LNCaP clone FGC (cell line): ENCODE measurements around the gene METTL15.
A peak's percentile ranks its signal among the peaks of the same experiment; 100 is the strongest.
"Not testable (repeated sequence)": the region's sequence is repeated elsewhere in the genome, so short reads cannot be mapped to it uniquely, and the experiment has no call there.

Experiments used
- DNase-seq: peaks from one replicate; pipeline ENCODE4 v3.0.0-alpha.2; 2011; ENCODE audit warnings: low read depth
- H3K4me3 ChIP-seq: 2 replicates; pipeline ENCODE4 v1.5.1; 2011; ENCODE audit warnings: mild to moderate bottlenecking, low read depth, low read length, control low read depth
- TF ChIP-seq, protein P1 (sequence below): IDR thresholded peaks from 2 replicates; pipeline ENCODE4 v1.5.1; 2012; ENCODE audit warnings: mild to moderate bottlenecking; ENCODE audit not compliant: control insufficient read depth, insufficient read depth; ENCODE audit errors: extremely low read depth

METTL15 gene, protein sequence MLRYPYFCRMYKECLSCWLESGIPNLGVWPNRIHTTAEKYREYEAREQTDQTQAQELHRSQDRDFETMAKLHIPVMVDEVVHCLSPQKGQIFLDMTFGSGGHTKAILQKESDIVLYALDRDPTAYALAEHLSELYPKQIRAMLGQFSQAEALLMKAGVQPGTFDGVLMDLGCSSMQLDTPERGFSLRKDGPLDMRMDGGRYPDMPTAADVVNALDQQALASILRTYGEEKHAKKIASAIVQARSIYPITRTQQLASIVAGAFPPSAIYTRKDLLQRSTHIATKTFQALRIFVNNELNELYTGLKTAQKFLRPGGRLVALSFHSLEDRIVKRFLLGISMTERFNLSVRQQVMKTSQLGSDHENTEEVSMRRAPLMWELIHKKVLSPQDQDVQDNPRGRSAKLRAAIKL

DNA sequence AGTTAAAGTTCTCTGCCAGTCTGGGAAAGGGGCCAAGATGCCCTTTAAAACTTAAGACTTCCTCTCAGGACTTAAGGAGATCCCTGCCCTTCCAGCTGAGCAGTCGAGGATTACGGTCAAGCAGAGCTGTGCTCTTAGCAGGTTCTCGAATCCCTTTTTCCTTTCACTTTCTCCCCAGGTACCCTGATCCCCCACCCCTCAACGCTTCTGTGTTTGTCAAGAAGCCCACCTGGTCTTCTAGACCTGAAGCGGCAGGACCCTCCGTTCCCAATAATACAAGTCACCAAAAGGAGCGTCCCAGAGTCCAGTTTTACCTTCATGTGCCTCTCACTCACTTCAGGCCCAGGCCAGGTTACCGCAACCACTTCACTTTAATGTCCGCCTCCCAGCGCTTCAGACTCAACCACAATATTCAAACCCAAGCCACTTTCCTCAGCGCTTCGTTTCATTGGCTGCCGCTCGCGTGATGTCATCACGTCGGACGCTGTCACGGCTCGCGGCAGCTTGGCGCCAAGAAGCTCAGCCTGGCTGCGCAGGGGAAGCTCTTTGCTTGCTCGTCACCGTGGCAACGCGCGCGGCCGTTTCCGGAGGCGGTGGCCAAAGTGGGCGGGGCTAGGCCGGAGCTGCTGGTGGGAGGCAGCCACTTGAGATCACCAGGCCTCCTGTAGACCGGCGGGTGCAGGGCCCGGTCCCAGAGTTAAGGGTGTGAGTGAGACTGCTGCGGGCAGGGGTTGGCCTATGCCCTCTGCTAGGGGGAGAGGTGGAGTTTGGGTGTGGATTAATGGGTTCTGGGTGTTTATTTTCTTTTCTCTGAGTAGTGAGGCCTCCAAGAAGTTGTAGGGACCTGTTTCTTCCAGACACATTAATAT lies at the start of gene METTL15, which contains the start of gene KIF18A:
Gene METTL15 (plus strand): TSS at position 639 of the 869 bp plus-strand sequence. CDS start 4,947 bp downstream, outside the sequence.
Gene KIF18A (minus strand): TSS at position 407 of the 869 bp plus-strand sequence. CDS start 10,209 bp downstream, outside the sequence.
- TF ChIP-seq, protein P1, sequence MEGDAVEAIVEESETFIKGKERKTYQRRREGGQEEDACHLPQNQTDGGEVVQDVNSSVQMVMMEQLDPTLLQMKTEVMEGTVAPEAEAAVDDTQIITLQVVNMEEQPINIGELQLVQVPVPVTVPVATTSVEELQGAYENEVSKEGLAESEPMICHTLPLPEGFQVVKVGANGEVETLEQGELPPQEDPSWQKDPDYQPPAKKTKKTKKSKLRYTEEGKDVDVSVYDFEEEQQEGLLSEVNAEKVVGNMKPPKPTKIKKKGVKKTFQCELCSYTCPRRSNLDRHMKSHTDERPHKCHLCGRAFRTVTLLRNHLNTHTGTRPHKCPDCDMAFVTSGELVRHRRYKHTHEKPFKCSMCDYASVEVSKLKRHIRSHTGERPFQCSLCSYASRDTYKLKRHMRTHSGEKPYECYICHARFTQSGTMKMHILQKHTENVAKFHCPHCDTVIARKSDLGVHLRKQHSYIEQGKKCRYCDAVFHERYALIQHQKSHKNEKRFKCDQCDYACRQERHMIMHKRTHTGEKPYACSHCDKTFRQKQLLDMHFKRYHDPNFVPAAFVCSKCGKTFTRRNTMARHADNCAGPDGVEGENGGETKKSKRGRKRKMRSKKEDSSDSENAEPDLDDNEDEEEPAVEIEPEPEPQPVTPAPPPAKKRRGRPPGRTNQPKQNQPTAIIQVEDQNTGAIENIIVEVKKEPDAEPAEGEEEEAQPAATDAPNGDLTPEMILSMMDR: 0 out of 2 replicates have a peak, but pooled peaks have one; percentile 2
- DNase-seq: peak; percentile 94

DNA sequence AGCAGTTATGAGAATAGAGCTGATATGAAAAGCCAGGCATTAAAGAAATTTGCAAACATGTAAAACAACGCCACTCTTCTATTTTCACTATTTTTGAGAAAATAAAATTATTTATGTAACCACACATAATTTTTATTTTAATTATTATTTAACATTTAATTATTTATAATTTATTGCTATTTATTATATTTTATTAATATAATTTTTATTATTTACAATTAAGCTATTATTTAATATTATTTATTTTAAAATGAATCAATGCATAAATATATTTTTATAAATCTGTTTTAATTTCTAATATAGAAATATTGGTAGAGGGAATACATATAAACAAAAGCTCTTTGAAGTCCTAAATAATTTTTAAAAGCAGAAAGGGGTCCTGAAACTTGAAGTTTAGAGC lies 36.9 kb upstream of the METTL15 start:
- no peak overlapping the region for H3K4me3 ChIP-seq
- no peak for DNase-seq
- TF ChIP-seq, protein P1: no peak

More for the DNA sequence above, at the start of gene METTL15, which contains the start of gene KIF18A:
- H3K4me3 ChIP-seq: peak within 1 kb of the TSS; percentile 84

DNA sequence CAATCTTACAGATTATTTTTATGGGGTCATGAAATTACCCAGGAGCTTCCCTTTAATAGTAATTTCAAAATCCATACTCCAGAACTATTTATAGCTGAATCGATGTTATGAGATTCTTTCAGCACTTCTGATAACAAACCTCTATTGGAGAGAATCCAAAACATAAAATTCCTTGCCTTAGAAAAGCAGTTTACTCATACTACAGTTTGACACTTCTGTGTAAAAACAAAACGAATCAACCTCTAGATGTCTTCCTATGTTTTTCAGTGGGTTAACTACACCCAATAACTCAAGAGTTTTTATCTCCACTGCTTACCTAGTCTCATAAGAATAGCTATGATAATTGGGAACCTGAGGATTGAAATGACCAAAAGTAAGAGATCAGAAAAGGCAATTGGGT lies 35.9 kb upstream of the METTL15 start:
- DNase-seq: no peak
- TF ChIP-seq, protein P1: no peak
- no peak overlapping the region for H3K4me3 ChIP-seq

DNA sequence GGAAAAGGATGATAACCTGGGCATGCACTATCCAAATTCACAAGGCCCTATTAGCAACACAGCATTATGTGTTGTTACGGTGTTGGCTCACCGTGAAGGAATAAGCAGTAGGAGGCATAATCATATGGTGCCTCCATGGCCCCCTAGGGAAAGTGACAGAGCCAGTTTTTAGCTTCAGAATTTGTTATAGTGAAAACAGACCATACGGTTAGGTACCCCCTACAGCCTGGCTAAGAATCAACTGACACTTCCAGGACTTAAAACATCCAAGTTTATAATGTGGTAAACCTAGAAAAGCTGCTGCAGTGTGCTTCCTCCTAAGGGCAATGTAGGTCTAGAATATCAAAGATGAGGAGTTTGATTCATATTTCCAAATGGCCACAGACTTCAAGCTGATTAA lies 30.7 kb upstream of the METTL15 start:
- H3K4me3 ChIP-seq: no peak overlapping the region
- TF ChIP-seq, protein P1: no peak
- DNase-seq: no peak

DNA sequence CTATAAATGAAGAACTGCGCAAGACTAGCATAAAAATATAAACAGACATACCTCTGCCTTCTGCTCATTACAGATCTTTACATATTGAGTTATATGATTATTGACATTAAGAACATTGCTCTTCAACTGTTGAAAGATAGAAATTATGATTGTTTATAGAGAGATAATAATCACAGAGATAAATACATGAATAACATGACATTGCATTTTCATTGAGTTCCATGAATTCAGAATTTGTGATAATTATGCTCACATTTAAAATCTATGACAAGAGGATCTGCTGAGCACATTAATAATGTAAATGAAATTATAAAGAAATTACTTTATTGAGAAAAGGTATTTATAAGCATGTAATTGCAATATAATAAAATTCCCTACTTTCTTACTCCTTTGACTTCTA lies 25.1 kb upstream of the METTL15 start:
- DNase-seq: no peak
- TF ChIP-seq, protein P1: no peak

DNA sequence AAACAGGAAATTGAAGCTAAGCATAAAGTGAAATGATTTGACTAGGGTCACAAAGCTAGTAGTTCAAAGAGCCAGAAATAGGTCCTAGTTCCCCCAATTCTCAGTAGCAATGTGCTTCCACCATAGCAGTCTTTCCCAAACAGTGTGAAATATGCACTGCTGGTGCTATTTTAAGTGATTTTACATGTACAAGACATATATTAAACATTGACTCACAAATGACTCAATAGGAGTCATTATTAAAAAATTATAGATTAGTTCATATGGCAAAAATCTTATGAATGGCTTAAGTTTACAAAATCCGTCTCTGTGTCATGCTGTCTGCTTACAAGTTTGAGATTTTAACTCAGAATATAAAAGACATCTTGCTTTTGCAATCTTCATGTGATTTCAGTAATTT lies 21.6 kb upstream of the METTL15 start:
- TF ChIP-seq, protein P1: no peak
- no peak for DNase-seq
- no peak overlapping the region for H3K4me3 ChIP-seq

More for the DNA sequence above, 25.1 kb upstream of the METTL15 start:
- H3K4me3 ChIP-seq: no peak overlapping the region

DNA sequence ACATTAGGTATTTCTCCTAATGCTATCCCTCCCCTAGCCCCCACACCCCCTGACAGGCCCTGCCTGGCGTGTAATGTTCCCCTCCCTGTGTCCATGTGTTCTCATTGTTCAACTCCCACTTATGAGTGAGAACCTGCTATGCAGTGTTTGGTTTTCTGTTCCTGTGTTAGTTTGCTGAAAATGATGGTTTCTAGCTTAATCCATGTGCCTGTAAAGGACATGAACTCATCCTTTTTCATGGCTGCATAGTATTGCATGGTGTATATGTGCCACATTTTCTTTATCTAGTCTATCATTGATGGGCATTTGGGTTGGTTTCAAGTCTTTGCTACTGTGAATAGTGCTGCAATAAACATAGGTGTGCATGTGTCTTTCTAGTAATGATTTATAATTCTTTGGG lies 21.0 kb upstream of the METTL15 start:
- H3K4me3 ChIP-seq, DNase-seq: not testable (repeated sequence)

DNA sequence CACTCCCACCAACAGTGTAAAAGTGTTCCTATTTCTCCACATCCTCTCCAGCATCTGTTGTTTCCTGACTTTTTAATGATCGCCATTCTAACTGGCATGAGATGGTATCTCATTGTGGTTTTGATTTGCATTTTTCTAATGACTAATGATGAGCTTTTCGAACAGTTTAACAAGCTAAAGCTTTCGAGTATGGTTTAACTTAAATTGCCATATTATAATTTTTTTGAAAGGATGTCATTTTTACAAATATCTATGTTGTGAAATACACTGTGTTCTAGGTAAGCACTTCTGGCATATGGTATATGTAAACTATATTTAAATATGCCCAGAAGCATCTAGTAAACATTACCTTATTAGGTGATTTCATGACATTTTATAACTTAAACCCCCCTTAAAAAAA lies 20.5 kb upstream of the METTL15 start:
- not testable (repeated sequence) for H3K4me3 ChIP-seq, DNase-seq
